ENCODE results near the gene PCCA. TPM values are rescaled to one million over a fixed set of nuclear protein-coding genes. Genes with fewer than 3 reads are reported as not detected.
"Not testable (repeated sequence)": the region's sequence is repeated elsewhere in the genome, so short reads cannot be mapped to it uniquely, and the experiment has no call there.

PCCA gene
- total RNA-seq, 1 donor from 2014 or later = 51.6 TPM

DNA sequence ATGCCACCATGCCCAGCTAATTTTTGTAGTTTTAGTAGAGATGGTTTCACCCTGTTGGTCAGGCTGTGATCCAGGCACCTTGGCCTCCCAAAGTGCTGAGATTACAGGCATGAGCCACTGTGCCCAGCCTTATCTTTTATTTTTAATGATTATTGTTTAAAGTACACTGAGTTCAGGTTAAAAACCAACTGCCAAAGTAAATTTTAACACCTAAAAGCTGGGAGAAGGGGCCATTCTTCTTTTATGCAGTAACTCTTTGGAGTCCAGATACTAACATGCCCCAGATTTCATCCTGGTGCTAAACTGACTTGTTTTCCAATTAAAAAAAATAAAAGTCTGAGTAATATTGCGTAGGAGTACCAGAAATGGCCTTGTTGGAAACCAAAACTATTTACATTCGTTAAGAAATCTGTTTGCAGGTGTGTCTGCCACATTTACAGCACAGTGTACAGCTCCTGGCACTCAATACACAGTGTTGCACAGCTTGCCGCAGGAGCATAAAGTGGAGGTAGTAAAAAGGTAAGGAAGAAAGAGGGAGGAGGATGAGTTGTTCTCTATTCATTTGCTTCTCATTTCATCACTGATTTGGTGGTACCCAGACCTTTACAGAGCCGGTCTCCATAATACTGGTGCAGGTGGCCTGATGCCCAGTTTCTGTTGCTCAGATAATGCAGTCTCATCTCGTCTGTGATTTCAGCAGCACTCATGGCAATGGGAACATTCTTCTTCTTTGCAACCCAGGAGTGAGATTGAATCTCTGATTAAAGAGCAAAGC is 108.9 kb downstream of the PCCA start:
- DNase-seq = no peak

DNA sequence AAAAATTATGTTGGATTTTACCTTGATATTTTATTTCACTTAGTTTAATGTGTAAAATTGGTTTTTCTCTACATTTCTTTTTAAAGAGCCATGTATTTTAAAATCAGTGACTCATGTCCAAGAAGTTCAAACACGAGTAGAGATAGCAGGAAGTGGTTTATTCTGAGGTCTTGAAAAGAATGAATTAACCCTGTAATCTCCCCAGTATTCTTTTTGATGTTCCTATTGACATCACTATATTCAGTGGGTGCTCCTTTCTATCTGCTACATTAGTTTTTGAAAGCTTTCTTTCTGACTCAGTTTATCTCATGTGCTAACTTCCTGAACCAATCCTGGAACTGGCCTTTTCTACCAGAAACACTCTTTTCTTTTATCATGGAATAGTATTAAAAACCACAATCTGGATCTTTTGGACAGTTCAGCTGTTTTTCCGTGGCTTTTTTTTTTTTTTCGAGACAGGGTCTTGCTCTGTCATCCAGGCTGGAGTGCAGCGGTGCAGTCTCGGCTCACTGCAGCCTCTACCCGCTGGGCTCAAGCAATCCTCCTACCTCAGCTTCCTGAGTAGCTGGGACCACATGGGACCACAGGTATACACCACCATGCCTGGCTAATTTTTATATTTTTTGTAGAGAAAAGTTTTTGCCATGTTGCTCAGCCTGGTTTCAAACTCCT is 114.9 kb downstream of the PCCA start:
- no peak for DNase-seq

DNA sequence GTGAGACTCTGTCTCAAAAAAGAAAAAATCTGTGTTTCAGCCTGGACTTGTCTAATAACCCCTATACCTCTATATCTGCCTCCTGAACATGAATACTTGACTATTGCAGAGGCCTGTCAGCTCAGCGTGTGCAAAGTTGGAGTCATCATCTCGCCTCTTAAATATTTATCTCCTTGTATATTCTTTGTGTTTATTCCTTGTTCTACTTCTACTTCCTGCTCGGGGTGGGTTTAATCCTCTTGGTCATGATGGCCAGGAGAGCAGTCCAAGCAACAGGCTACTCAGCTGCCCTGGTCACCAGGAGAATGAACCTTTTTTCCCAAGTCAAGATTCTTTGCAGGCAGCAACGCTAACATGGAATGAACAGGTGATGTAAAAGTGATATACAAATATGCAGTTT is 119.1 kb downstream of the PCCA start:
- DNase-seq = no peak

DNA sequence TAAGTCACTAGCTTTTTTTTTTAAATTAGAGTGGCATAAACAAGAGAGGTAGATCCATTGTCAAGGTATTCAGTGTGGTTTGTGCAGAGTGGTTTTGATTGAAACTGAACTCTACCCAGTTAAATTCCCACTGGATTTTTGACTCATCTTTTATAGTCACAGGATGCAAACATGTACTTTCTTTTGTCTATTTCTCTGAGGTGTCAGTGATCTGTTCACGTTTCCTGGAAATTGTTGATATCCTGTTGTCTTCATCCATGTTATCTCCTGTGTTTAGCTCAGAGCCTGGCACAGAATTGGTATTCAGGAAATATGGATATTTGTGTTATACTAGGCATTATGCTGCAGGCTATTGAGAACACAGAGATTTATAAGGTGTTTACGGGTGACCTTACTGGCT is 119.7 kb downstream of the PCCA start:
- DNase-seq = no peak

DNA sequence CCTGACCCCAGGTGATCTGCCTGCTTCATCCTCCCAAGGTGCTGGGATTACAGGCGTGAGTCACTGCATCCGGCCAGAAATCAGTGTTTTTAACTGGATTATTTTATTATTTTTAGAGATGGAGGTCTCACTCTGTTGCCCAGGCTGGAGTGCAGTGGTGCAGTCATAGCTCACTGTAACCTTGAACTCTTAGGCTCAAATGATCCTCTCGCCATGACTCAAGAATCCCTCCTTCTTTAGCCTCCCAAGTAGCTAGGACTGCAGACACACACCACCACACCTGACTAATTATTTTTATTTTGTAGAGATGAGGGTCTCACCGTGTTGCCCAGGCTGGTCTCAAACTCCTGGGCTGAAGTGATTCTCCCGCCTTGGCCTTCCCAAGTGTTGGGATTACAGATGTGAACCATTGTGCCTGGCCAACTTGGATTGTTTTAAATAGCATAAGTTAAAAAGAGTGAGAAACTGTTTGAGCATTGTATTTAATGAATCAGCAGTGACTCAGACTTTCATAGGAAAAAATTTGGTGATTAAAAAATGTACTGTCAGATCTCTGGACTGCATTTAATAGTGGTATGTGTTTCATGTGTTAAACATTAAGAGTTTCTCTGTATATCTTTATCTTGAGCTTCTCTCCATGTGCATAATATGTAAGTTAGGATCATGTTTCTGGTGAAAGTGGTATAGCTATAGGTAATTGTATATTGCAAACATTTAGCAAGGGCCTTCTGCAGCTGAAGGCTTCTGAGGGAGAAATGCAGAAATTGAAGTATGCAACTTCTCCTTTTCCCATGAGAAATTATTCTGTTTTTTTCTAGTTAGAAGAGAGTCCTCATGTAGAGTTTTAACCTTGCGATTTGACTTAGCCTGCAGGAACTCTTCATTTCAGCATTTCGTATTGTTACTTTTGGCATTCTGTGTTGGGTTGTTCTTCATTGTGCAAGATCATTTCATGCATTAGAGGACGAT is 121.2 kb downstream of the PCCA start:
- DNase-seq = peak; percentile 53

DNA sequence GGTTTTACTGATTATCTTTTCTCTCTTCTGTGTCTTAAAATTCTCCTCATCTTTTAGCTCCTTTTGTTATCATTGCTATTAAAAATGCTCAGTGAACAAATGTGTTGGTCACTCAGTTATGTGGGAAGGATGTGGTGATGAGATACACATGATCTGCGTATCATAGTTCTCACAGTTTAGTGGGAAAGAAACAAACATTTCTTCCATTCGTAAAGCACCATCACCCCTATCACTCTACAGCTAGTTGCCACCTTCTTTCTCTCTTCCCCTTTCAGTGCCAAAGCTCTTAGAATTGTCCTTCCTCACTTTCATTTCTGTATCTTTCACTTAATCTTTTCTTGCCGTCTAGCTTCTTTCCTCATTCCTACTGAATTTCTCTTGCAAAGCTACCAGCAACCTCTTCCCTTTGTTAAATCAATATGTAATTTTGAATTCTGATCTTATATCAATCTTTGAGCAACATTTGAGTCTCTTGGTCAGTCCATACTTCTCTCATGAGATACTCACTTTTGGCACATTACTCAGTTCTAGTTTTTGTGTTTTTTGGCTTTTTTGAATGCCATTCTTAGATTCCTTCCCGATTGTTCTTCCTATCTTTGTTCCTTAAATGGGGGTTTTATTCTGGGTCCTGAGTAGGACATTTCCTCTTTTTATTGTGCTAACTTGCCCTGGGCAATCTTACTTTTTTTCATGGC is 122.3 kb downstream of the PCCA start:
- no peak for DNase-seq

DNA sequence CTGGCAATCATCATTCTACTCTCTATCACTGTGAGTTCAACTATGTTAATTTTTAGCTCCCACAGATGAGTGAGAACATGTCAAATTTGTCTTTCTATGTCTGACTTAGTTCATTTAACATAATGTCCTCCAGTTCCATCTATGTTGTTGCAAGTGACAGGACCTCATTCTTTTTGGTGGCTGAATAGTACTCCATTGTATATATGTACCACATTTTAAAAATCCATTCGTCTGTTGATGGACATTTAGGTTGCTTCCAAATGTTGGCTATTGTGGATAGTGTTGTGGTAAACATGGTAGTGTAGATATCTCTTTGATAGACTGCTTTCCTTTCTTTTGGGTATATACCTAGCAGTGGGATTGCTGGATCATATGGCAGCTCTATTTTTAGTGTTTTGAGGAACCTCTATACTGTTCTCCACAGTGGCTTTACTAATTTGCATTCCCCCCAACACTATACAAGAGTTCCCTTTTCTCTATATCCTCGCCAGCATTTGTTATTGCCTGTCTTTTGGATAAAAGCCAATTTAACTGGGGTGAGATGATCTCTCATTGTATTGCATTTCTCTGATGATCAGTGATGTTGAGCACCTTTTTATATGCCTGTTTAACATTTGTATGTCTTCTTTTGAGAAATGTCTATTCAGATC is 124.1 kb downstream of the PCCA start:
- no peak for DNase-seq

DNA sequence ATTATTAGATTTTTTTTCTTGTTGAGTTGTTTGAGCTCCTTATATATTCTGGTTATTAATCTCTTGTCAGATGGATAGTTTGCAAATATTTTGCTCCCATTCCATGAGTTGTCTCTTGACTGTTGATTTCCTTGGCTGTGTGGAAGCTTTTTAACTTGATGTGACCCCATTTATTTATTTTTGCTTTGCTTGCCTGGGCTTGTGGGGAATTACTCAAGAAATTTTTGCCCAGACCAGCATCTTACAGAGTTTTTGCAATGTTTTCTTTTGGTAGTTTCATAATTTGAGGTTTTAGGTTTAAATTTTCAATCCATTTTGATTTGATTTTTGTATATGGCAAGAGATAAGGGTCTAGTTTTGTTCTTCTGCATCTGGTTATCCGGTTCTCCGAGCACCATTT is 124.7 kb downstream of the PCCA start:
- DNase-seq = no peak

DNA sequence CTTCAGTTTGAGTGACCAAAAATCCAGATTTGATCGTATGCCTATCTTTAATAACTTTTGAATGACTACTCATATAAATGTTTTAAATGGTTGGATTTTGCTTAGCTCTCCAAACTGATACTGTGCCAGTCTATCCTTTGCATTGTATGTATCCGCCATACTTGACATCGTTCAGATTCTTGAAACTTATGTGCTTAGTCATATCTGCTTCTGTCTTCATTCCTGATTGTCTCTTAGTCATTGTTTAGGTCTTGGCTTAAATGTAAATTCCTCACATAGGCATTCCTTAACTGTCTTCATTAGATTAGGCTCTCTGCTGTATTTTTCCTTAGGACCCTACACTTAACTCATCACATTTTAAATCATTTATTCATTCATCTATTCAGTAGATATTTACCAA is 126.0 kb downstream of the PCCA start:
- DNase-seq = no peak

DNA sequence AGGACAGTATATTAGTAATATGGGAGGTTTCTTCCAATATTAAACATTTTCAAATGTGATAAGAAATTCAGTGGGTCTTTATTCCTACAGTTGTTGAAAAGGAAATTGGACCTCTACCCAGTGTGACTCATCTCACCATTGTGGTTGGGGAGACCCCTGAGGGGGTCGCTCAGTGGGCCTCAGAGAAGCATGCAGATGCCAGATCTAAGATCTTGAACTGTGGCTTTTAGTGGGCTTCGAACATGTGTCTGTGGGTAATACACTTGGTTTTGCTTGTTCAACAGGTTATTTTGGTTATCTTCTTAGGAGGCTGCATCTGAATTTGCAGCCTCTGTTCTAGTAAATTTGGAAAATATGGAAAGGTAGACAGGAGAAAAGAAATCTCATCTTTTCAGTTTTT is 132.3 kb downstream of the PCCA start:
- DNase-seq = no peak

DNA sequence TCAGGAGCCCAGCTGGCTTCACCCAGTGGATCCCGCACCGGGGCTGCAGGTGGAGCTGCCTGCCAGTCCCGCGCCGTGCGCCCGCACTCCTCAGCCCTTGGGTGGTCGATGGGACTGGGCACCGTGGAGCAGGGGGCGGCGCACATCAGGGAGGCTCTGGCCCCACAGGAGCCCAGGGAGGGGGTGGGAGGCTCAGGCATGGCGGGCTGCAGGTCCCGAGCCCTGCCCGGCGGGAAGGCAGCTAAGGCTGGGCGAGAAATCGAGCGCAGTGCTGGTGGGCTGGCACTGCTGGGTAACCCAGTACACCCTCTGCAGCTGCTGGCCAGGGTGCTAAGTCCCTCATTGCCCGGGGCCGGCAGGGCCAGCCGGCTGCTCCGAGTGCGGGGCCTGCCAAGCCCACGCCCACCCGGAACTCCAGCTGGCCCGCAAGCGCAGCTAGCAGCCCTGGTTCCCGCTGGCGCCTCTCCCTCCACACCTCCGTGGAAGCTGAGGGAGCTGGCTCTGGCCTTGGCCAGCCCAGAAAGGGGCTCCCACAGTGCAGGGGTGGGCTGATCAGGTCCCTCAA is 135.2 kb downstream of the PCCA start:
- DNase-seq = not testable (repeated sequence)

DNA sequence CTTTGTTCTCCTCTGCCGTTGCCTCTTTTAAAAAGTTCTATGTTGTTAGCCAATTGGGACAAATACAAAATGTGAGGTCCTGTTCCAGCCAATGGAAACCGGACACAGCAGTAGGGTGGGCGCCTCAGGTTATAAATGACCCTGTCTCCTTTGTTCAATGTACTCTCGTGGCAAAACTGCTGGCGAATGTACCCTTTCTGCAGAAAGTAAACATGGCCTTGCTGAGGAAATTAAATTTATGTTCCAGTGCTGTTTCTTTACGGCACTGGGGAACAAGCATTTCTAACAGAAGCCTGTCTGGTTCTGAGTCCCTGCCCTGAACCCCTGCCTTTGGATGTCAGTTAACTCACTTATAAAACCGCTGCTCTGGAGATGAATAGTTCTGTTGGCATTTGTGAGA is 140.7 kb downstream of the PCCA start:
- no peak for DNase-seq

DNA sequence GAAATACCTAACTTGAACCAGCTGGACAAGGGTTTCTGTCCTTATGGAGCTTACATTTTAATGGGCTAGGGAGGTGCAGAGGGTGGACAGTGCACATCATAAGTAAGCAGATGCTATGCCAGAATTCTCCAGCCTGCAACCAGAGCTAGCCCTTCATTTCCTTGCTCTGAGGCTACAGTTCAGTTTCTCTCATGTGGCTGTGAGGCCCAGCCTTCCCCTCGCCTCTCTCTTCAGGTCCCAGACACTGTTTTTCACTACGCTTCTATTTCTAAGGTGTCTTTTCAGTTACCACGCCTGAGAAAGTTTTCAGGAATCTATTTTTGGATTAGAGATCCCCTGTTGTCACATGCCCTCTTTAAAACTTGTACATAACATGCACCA is 141.9 kb downstream of the PCCA start:
- DNase-seq = no peak

DNA sequence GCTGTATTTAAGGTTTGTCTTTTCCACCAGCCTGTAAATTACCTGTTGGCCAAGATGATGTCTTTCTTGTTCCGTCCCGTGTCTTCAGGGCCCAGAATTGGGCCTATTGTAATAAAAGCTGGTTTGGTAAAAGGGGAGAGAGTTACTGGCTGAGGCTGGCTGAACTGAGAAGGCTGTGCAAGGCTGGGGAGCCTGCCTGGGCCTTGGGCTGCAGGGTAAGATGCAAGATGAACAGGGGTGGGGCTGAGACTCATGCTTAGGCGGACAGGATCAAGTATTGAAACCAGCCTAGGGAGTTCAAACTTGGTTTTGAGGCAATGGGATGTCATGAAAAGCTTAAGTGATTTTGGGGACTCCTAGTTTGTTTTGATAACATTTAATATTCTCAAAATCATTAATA is 142.3 kb downstream of the PCCA start:
- DNase-seq = no peak

DNA sequence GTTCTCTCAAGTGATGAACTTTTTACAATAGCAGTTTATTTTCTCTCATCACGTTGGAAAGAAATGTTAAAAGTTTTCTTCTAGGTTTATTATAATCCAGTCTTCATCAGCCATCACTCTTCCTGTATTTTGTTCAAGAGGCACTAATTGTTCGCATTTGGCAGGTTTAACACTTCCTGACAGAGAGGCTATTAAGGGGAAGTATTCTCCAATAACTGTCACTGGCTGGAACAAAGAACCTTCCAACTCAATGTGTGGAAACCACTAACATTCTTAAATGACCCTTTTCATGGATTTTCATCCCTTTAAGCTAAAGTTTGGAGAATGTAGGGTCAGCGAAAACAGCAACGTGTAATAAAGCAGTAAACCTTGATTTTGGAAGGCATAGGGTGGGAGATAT is 145.1 kb downstream of the PCCA start:
- peak; percentile 63 for DNase-seq

DNA sequence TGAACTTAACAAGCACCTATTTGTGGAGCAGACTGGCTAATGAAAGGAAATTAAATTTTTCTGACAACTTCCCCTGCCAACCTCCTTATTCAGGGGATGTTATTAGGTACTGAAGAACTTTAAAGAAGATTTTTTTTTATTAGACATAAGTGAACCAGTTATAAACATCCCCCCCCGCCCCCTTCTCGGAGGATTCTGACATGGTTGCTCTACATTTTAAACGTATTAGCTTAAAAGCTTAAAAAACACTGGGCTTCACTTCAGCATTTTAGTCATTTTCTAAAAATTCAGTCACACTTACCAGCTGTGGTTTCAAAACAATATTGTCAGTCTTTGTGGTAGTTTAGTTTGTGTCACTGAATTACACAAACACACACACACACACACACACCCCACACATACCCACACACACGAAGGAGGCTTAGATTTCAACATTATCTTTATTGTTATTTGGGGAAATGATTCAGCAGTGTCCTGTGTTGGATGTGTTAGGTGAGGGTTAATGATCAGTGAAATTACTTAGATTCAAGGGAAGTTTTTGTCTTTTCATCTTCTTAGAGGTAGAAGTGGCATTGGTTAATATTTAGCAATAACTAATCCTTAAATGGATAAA is 145.7 kb downstream of the PCCA start:
- no peak for DNase-seq

DNA sequence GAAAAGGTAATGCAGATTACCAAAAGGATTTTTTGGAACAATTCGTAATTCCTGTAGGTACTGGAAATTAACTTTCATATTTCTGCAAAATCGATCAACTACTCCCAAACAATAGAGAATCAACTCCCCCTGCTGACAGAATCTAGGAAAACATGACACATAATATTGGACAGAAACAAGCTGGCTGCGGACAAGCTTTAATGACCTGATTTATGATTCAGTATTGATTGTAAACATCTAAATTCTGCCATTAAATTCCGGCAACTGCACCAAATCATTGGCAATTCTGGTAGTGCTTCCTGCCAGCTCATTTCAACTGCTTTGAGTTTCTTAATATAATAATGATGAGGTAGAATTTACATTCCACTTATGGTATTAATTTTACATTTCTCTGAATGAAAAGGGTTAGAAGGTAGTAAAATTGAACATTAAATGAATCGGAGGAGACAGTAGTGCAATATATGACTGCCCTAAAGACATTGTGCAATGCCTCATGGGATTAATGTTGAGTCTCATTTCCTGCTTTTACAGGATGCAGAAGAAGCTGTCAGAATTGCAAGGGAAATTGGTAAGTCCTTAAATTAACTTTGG is 146.5 kb downstream of the PCCA start:
- peak; percentile 74 for DNase-seq

DNA sequence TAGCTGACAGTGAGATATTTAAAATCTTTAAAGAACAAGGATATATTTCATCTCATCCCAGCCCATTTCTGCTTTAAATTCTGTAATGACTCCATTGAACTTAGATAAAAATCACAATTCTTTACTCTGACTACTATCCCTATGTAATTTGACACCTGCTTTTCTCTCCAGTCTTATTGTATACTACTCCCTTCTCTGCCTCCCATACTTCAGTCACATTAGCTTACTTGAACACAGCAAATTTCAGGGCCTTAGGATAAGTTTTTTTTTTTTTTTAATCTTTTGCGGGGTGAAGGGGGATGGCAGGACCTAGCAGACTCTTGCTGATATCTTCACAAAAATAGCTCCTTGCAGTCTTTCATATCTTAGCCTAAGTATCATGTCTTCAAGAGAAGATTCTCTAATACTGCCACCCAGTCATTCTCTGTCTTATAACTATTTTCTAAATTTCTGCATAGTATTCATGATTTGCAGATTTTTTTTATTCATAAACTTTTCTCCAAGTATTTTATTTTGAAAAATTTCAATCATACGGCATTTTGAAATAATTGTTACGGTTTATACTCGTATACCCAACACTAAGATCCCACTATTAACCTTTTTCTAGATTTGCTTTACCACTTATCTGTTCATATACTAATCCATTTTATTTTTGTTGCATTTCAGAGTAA is 151.4 kb downstream of the PCCA start:
- no peak for DNase-seq

DNA sequence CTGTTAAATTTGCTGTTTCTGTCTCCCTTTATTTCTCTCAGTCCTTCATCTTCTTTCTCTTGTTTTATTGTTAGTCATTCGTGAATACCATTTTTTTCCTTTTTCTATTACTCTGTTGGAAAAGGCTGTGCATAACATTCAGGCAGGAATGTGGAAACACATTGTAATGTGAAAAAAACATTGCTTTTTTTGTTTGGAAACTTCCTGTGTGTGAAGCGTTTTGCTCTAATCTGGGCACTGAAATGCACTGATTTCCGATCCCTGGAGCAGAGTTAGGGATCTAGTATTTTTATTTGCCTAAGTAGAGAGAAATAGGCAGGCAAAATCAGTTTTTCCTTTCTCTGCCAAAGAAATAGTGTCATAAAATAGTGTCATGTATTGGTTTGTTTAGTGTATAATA is 155.5 kb downstream of the PCCA start:
- peak; percentile 76 for DNase-seq

DNA sequence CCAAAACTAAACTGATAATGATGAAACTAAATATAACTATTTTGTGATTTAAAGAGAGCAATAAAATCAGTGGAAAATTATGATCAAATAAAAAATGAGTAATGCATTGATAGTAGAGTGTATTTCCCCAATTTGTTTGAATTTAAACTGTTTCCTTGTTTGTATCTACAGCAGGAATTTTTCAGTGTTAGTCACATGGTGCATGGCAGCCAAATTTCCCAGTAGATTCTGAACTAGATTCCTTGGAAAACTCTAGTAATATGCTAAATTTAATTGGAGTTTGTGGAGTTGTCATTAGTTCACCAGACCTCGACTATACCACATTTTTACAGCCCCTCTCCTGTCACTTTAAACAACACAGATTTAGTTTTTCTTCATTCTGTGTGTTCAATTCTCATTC is 156.2 kb downstream of the PCCA start:
- peak; percentile 4 for DNase-seq
